Measurements from ENCODE around the gene ZMYND19.
"Not testable (repeated sequence)": the region's sequence is repeated elsewhere in the genome, so short reads cannot be mapped to it uniquely, and the experiment has no call there.

Gene ZMYND19

DNA sequence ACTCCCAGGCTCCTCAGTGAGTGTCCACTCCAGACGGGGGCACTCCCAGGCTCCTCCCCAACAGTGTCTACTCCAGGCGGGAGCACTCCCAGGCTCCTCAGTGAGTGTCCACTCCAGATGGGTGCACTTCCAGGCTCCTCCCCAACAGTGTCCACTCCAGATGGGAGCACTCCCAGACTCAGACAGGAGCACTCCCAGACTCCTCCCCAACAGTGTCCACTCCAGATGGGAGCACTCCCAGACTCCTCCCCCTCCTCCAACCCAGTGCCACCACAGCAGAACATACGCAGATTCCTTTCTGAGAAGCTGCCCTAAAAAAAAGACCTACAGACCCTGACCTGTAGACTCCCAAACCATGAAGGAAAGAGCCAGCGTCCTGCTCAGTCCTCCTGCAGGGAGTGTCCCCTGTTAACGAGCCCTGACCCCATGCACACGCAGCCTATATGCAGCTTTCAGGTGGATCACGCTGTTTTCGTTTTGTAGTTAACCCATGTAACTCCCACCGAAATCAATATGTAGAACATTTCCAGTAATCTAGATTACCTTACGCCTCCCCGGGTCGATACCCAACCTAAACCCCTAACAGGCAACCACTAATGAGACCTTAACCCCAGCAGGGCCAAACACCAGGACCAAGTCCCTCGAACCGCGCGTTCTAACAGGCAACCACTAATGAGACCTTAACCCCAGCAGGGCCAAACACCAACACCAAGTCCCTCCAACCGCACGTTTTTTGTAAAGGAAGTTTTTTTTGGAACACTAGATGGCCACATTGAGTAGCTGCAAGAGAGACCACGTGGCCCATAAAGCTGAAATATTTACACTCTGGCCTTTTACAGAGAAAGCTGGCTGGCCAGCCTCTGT lies 55.8 kb downstream of the ZMYND19 start:
- DNase-seq (ENCODE audit: extremely low read depth in 1 of 2, low read depth in 1 of 2) = no peak

- DNase-seq (ENCODE audit: extremely low read depth in 1 of 2, low read depth in 1 of 2) = not testable (repeated sequence)
Observed at GRCh38 chr9:137532891-137533468, 57.3 kb downstream of the ZMYND19 start.

Data from activated CD8-positive, alpha-beta memory T cell treated with anti-CD3 and anti-CD28 coated beads for 1 hour (primary cell).